Brain microvascular endothelial cell (primary cell): Measurements from ENCODE around the gene PALLD.

Experiments used
- DNase-seq: peaks from one replicate; pipeline ENCODE4 v3.0.0-alpha.2; 2020
- H3K27ac ChIP-seq: fragments of 250-450 bp; sonication (Bioruptor Pico); 2 replicates; pipeline ENCODE4 v1.5.1; 2020; ENCODE audit warnings: mild to moderate bottlenecking, moderate library complexity
- H3K27me3 ChIP-seq: fragments of 250-450 bp; sonication (Bioruptor Pico); replicated peaks from 2 replicates; pipeline ENCODE4 v1.5.1; 2020; ENCODE audit warnings: mild to moderate bottlenecking
- H3K36me3 ChIP-seq: fragments of 250-450 bp; sonication (Bioruptor Pico); replicated peaks from 2 replicates; pipeline ENCODE4 v1.5.1; 2020; ENCODE audit warnings: mild to moderate bottlenecking
- H3K4me3 ChIP-seq: 2 replicates; pipeline ENCODE4 v1.5.1; 2011; ENCODE audit warnings: low read depth, mild to moderate bottlenecking, control low read depth, low read length, moderate library complexity
- in situ Hi-C: cut with HindIII; loops from 2 replicates; pipeline ENCODE4 v1.10.0; 2017; ENCODE audit warnings: low sequenced_read_pairs, low pct_ligation_motif_present
- TF ChIP-seq, protein P1 (sequence below): IDR thresholded peaks from 2 replicates; pipeline ENCODE4 v1.5.1; 2011; ENCODE audit warnings: low read depth, mild to moderate bottlenecking, moderate library complexity, low read length, control low read depth, inconsistent platforms; ENCODE audit errors: missing control alignments

The PALLD gene

DNA sequence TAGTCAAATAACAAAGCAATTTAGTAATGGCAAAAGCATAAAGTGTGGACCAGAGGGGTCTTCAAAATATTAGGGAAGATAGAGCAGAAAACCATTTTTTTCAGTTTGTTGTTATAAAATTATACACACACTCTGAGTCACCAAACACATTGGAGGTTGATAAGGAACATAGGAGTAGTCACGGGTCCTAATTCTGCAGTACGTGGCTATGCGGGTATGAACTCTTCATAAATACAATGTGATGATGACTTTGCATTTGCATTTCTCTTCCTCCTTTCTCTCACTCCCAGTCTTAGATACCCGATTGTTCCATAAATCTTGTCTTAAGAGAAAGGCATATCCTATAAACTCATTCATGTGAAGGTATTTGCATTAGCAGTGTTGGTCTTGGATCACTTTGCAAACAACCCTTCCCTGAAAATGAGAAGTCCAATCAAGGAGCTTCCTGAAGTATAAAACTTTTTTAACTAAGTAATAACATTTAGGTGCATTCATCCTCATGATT lies 223.6 kb downstream of the PALLD start:
- no peaks in the 10 kb centered on the region for H3K36me3 ChIP-seq
- in situ Hi-C loops: no loop called here
- no peak overlapping the region for H3K27ac ChIP-seq
- no peaks in the 10 kb centered on the region for H3K27me3 ChIP-seq
- TF ChIP-seq, protein P1, sequence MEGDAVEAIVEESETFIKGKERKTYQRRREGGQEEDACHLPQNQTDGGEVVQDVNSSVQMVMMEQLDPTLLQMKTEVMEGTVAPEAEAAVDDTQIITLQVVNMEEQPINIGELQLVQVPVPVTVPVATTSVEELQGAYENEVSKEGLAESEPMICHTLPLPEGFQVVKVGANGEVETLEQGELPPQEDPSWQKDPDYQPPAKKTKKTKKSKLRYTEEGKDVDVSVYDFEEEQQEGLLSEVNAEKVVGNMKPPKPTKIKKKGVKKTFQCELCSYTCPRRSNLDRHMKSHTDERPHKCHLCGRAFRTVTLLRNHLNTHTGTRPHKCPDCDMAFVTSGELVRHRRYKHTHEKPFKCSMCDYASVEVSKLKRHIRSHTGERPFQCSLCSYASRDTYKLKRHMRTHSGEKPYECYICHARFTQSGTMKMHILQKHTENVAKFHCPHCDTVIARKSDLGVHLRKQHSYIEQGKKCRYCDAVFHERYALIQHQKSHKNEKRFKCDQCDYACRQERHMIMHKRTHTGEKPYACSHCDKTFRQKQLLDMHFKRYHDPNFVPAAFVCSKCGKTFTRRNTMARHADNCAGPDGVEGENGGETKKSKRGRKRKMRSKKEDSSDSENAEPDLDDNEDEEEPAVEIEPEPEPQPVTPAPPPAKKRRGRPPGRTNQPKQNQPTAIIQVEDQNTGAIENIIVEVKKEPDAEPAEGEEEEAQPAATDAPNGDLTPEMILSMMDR: no peak
- no peak overlapping the region for H3K4me3 ChIP-seq
- DNase-seq: no peak

DNA sequence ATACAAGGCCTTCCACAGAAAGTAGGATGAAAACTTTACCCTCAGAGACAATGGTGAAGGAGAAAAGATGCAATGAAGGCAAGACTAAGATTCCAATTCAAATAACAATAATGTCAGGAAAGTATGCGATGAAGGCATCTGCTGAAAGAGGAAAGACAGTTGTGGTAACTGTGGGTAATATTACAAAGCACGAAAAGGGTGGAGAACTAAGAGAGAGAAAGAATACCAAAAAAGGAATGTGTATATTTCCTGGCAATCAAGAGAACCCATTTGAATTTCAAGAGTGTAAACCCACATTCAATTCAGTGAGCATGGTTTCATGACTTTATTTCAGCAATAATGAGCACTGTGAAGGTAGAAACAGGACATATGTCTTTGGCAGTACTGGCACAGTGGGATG lies 225.5 kb downstream of the PALLD start:
- Histone ChIP-seq H3K27ac (peak overlapping the region; percentile 18), H3K36me3 (no peaks in the 10 kb centered on the region), H3K27me3 (no peaks in the 10 kb centered on the region), H3K4me3 (no peak overlapping the region)
- TF ChIP-seq, protein P1: no peak
- DNase-seq: no peak
- in situ Hi-C loops: no loop called here

DNA sequence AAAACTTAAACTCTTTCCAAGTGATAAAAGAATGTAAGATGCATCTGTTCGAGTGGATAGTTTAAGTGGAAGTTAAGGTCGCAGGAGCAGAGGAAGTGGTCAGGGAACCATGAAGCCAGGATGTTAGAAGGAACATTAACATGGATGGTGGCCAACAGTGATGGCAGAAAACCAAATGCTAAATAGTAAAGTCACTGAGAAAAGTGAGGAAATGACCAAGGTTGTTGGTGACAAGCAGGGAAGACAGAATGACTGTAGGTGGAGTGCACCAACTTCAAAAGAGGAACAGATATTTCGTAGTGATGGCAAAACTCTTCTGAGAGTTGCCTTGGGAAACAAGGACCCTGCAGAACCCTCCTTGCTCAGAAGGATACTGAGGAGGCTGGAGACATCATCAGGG lies 226.2 kb downstream of the PALLD start:
- peak; percentile 42 for DNase-seq
- TF ChIP-seq, protein P1: no peak
- Histone ChIP-seq H3K27ac (peak overlapping the region; percentile 18), H3K27me3 (no peaks in the 10 kb centered on the region), H3K36me3 (no peaks in the 10 kb centered on the region), H3K4me3 (no peak overlapping the region)
- in situ Hi-C loops: no loop called here

DNA sequence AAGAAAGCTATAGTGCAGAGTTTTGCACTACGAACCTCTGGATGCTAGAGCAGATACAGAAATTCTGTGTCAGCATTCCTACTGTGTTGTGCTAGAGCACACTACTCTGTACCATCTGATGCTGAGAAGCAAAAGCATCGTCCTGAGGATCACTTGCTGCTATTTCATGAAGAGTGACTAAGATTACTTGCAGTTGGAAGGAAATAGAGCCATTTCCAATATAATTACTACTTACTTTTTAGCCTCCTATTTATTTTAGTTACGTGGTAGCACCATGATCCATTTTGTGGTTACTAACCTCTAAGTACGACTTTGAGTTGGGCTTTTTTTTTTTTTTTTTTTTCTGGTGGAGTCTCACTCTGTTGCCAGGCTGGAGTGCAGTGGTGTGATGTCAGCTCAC lies 226.7 kb downstream of the PALLD start:
- TF ChIP-seq, protein P1: no peak

DNA sequence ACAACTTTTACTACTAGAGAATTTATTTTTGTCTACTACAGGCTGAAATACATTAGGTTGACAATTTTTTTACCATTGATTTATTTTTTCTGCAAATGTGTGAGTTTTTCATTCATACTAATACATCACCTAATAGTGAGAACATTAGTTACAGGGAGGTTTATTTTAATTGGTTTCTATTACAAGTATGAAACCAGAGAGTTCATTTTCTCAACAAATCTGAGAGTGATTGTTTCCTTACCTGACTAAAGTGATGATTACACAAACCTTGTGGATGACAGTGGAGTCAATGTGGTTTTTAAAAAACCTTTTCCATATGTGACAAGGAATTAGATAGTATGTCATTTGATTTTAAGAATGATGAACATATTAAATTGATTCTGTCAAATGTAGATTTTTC lies 227.4 kb downstream of the PALLD start:
- in situ Hi-C loops: no loop called here
- no peak for DNase-seq
- Histone ChIP-seq H3K36me3 (no peaks in the 10 kb centered on the region), H3K27me3 (no peaks in the 10 kb centered on the region), H3K4me3 (no peak overlapping the region), H3K27ac (no peak overlapping the region)
- TF ChIP-seq, protein P1: no peak

More for the DNA sequence above, 226.7 kb downstream of the PALLD start:
- DNase-seq: no peak
- Histone ChIP-seq H3K27ac (no peak overlapping the region), H3K27me3 (no peaks in the 10 kb centered on the region), H3K4me3 (no peak overlapping the region), H3K36me3 (no peaks in the 10 kb centered on the region)
- in situ Hi-C loops: no loop called here

DNA sequence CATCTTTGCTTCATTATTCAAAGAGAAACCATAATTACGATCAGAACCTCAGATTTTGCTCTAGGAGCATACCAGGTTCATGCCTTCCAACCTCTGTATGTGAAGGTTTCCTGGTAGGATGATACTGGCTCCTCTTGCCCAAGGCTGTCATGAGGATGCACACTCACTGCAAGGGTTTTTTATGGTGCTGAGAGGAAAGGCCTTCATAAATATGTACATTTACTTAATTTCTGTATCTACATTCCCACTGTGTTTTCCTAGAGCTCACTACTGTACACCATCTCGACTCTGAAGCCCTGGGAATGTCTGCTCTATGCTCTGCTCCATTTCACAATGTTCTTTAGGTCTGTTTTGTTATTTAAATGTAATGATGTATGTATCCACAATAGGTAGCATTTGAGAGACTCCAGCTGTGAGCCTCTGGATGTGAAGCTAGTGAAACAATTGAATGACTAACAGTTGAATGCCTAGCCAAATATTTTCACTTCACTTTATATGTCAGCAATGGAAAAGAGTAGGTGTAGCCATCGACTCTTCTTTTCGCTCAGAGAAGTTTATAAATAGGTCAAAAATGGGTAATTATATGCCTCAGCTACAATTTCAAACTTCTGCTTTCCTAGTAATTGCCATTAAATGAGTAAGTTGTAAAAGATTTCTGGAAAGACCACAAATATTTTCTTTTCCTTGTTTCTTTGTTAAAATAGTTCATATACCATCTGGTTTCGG lies 228.0 kb downstream of the PALLD start:
- TF ChIP-seq, protein P1: no peak
- Histone ChIP-seq H3K27ac (no peak overlapping the region), H3K4me3 (no peak overlapping the region), H3K36me3 (no peaks in the 10 kb centered on the region), H3K27me3 (no peaks in the 10 kb centered on the region)
- DNase-seq: peak; percentile 33
- in situ Hi-C loops: no loop called here
